A549 (cell line): Measurements from ENCODE around the gene NME7.

Experiments
- CTCF ChIP-seq: fragments of >200 bp; sonication (Bioruptor Twin); formaldehyde crosslinking; IDR thresholded peaks from 3 replicates; pipeline ENCODE4 v1.5.1; 2016
- POLR2A ChIP-seq: IDR thresholded peaks from 2 replicates; pipeline ENCODE4 v1.6.1; 2012; ENCODE audit warnings: mild to moderate bottlenecking, low read length
- RFX5 ChIP-seq: fragments of 450-650 bp; IDR thresholded peaks from 2 replicates; pipeline ENCODE4 v1.7.1; 2014; ENCODE audit warnings: antibody characterized with exemption, mild to moderate bottlenecking, moderate library complexity

GRCh38 chr1:169110236-169110635, 257.4 kb downstream of the NME7 start:
- TF ChIP-seq RFX5 (no peak), POLR2A (no peak), CTCF (no peak)
